Keratinocyte (primary cell): ENCODE results near the gene SIM1.

Experiments used
- EZH2 ChIP-seq: IDR thresholded peaks from one replicate; pipeline ENCODE4 v1.6.1; 2012; ENCODE audit warnings: inconsistent platforms, mild to moderate bottlenecking, low read length, moderate library complexity
- TF ChIP-seq, protein P1 (sequence below), 3 experiments: IDR thresholded peaks in 1 of 3; conservative IDR thresholded peaks in 1 of 3; optimal IDR thresholded peaks in 1 of 3; 2 replicates in 2 of 3; 3 replicates in 1 of 3; pipeline versions ENCODE3 to v1.5.1; 2011; ENCODE audit warnings: low read length in 3 of 3, mild to moderate bottlenecking in 3 of 3, moderate library complexity in 2 of 3, control low read depth in 1 of 3, inconsistent platforms in 1 of 3; ENCODE audit not compliant: insufficient read depth in 2 of 3; ENCODE audit errors: extremely low read depth in 1 of 3

DNA sequence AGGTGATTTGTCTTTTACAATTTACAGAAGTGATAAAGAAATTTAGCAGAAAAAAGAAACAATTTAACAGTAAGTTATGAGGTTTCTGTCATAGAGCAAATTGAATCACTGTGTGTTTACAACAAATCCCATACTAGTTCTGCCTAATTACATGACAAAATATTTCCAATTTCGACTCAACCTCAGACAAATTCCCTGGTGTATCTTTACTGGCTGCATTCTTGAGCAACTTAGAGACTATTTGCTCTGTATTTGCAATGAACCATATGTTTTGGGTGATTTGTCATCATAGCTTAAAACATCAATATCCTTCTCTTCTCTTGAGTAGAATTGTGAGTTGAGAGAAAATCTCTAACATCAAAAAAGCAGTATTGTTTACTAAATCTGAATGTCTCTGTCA lies 128.7 kb downstream of the SIM1 start:
- TF ChIP-seq, protein P1, sequence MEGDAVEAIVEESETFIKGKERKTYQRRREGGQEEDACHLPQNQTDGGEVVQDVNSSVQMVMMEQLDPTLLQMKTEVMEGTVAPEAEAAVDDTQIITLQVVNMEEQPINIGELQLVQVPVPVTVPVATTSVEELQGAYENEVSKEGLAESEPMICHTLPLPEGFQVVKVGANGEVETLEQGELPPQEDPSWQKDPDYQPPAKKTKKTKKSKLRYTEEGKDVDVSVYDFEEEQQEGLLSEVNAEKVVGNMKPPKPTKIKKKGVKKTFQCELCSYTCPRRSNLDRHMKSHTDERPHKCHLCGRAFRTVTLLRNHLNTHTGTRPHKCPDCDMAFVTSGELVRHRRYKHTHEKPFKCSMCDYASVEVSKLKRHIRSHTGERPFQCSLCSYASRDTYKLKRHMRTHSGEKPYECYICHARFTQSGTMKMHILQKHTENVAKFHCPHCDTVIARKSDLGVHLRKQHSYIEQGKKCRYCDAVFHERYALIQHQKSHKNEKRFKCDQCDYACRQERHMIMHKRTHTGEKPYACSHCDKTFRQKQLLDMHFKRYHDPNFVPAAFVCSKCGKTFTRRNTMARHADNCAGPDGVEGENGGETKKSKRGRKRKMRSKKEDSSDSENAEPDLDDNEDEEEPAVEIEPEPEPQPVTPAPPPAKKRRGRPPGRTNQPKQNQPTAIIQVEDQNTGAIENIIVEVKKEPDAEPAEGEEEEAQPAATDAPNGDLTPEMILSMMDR (optimal IDR thresholded peaks at IDR 0.05 in 1 of 3, IDR thresholded peaks at IDR 0.05 in 1 of 3, conservative IDR thresholded peaks at IDR 0.05 in 1 of 3; ENCODE audit: extremely low read depth in 1 of 3, insufficient read depth in 2 of 3, low read length in 3 of 3), result no peak
- no peak for TF ChIP-seq EZH2
